DMS 273 treated with DMSO at 0.1 percent for 48 hours (cell line): Measurements from ENCODE around the gene GLS.
A peak's percentile ranks its signal among the peaks of the same experiment; 100 is the strongest.
"Not testable (repeated sequence)": the region's sequence is repeated elsewhere in the genome, so short reads cannot be mapped to it uniquely, and the experiment has no call there.

Source experiments
- DNase-seq: peaks from one replicate; lab custom pipeline; 2025; lab: John Stamatoyannopoulos, UW

The GLS gene

GRCh38 chr2:190856985-190857384 is 23.6 kb upstream of the GLS start:
- DNase-seq: no peak

GRCh38 chr2:190858817-190859216 is 21.8 kb upstream of the GLS start:
- no peak for DNase-seq

- DNase-seq: no peak
These were observed 21.0 kb upstream of the GLS start for GRCh38 chr2:190859347-190860297.

- no peak for DNase-seq
These were observed 19.5 kb upstream of the GLS start for GRCh38 chr2:190860985-190861680.

- not testable (repeated sequence) for DNase-seq
These were observed 18.5 kb upstream of the GLS start for GRCh38 chr2:190862128-190862527.

GRCh38 chr2:190862571-190862991 is 18.0 kb upstream of the GLS start:
- no peak for DNase-seq

- no peak for DNase-seq
These were observed 16.7 kb upstream of the GLS start for GRCh38 chr2:190863946-190864345.

- no peak for DNase-seq
These were observed 16.2 kb upstream of the GLS start for GRCh38 chr2:190864375-190864774.

GRCh38 chr2:190867212-190867611 is 13.4 kb upstream of the GLS start:
- DNase-seq: no peak

GRCh38 chr2:190867832-190868231 is 12.8 kb upstream of the GLS start:
- no peak for DNase-seq

GRCh38 chr2:190869721-190870120 is 10.9 kb upstream of the GLS start:
- no peak for DNase-seq

GRCh38 chr2:190873451-190873850 is 7.2 kb upstream of the GLS start:
- not testable (repeated sequence) for DNase-seq

- no peak for DNase-seq
These were observed 4.7 kb upstream of the GLS start for GRCh38 chr2:190875891-190876290.

GRCh38 chr2:190876631-190877030 is 4.0 kb upstream of the GLS start:
- no peak for DNase-seq

GRCh38 chr2:190877436-190877835 is 3.2 kb upstream of the GLS start:
- DNase-seq: no peak

- DNase-seq: no peak
These were observed 895 bp upstream of the GLS start for GRCh38 chr2:190879474-190880377.

GRCh38 chr2:190881084-190881597 is 520 bp downstream of the GLS start:
- no peak for DNase-seq

- peak; percentile 80 for DNase-seq
These were observed 1.2 kb downstream of the GLS start for GRCh38 chr2:190881598-190882410.

GRCh38 chr2:190882411-190882766 is 1.8 kb downstream of the GLS start:
- DNase-seq: no peak

GRCh38 chr2:190882856-190883582 is 2.4 kb downstream of the GLS start:
- DNase-seq: no peak
